Lower leg skin (tissue), 4 donors: ENCODE measurements around the gene SLTM. TPM values are rescaled to one million over a fixed set of nuclear protein-coding genes. Genes with fewer than 3 reads are reported as not detected.

Experiments
- DNase-seq, 2 donors: peaks; one replicate each; pipeline ENCODE4 v3.0.0-alpha.2; 2019; ENCODE audit warnings: low spot score in 2 of 2
- H3K4me3 ChIP-seq: fragments of 200-600 bp; sonication (generic); 2 replicates; pipeline ENCODE4 v1.5.1; 2017; ENCODE audit warnings: mild to moderate bottlenecking, low read depth; ENCODE audit not compliant: poor library complexity, severe bottlenecking
- CTCF ChIP-seq, 3 donors: fragments of 450-650 bp; IDR thresholded peaks; one replicate each; pipeline ENCODE4 v1.5.1; 2016; ENCODE audit warnings: antibody characterized with exemption in 3 of 3, mild to moderate bottlenecking in 3 of 3, moderate library complexity in 2 of 3
- POLR2A ChIP-seq, 2 donors: fragments of 450-650 bp; IDR thresholded peaks; one replicate each; pipeline ENCODE4 v1.6.1; 2016 to 2017; ENCODE audit warnings: antibody characterized with exemption in 2 of 2, mild to moderate bottlenecking in 1 of 2, moderate library complexity in 1 of 2
- WGBS, 2 donors: methylation state at CpG; one replicate each; pipeline ENCODE4 v1.1.5; 2018; 5-methylcytosine and 5-hydroxymethylcytosine counted together
- intact Hi-C: fragments of 100-400 bp; cut with DNase I; formaldehyde crosslinking; loops from one replicate; pipeline ENCODE4 v1.15.0; 2023; ENCODE audit warnings: low total_unique reads
- total RNA-seq, 4 donors: library from RNA; depleted of rRNA; stranded (reverse); fragments of >200 nt; gene quantifications; one replicate each; pipeline ENCODE4 v1.1.0, GENCODE V29; 2016

Gene SLTM
- total RNA-seq, 4 donors from 2014 or later, result 85.3 to 125 (median 93.3) TPM

GRCh38 chr15:58916962-58917361 is 16.5 kb downstream of the SLTM start:
- WGBS, 2 donors, result 98% methylated on average over 2 of the region's 2 CpGs
- TF ChIP-seq CTCF (IDR thresholded peaks at IDR 0.05) (no peak), POLR2A (IDR thresholded peaks at IDR 0.05) (no peak)
- no peak overlapping the region for H3K4me3 ChIP-seq

GRCh38 chr15:58910456-58910855 is 23.0 kb downstream of the SLTM start:
- intact Hi-C loops, result no loop called here
- H3K4me3 ChIP-seq, result no peak overlapping the region
- no peak for DNase-seq
- TF ChIP-seq POLR2A (IDR thresholded peaks at IDR 0.05) (no peak), CTCF (IDR thresholded peaks at IDR 0.05) (no peak)
- WGBS, 2 donors, result 89 to 98% methylated on average over 4 of the region's 4 CpGs

More at GRCh38 chr15:58916962-58917361, 16.5 kb downstream of the SLTM start:
- intact Hi-C loops, result no loop called here
- no peak for DNase-seq

GRCh38 chr15:58909616-58910015 is 23.9 kb downstream of the SLTM start:
- TF ChIP-seq CTCF (IDR thresholded peaks at IDR 0.05) (no peak), POLR2A (IDR thresholded peaks at IDR 0.05) (no peak)
- intact Hi-C loops, result no loop called here
- 91 to 92% methylated on average over 1 of the region's 1 CpG for WGBS, 2 donors
- no peak for DNase-seq
- H3K4me3 ChIP-seq, result no peak overlapping the region

GRCh38 chr15:58908550-58909309 is 24.7 kb downstream of the SLTM start:
- no peak overlapping the region for H3K4me3 ChIP-seq
- WGBS, 2 donors, result 94 to 98% methylated on average over 6 of the region's 6 CpGs
- no peak for DNase-seq
- intact Hi-C loops, result no loop called here
- TF ChIP-seq CTCF (IDR thresholded peaks at IDR 0.05) (no peak), POLR2A (IDR thresholded peaks at IDR 0.05) (no peak)

- intact Hi-C loops, result no loop called here
- 82 to 87% methylated on average over 3 of the region's 3 CpGs for WGBS, 2 donors
- DNase-seq, result no peak
- no peak overlapping the region for H3K4me3 ChIP-seq
- TF ChIP-seq CTCF (IDR thresholded peaks at IDR 0.05) (no peak), POLR2A (IDR thresholded peaks at IDR 0.05) (no peak)
These were observed 32.8 kb downstream of the SLTM start for GRCh38 chr15:58900631-58901030.
